K562 (cell line): ENCODE measurements around the gene NIPA2. TPM values are rescaled to one million over a fixed set of nuclear protein-coding genes. Genes with fewer than 3 reads are reported as not detected.
A peak's percentile ranks its signal among the peaks of the same experiment; 100 is the strongest.

Experiments used
- ARHGAP35 ChIP-seq: fragments of 450-650 bp; IDR thresholded peaks from 2 replicates; pipeline ENCODE4 v1.6.1; 2018; ENCODE audit not compliant: partially characterized antibody
- ARID2 ChIP-seq: fragments of 450-650 bp; IDR thresholded peaks from 2 replicates; pipeline ENCODE4 v1.6.1; 2017; ENCODE audit warnings: antibody characterized with exemption, mild to moderate bottlenecking
- ATF4 ChIP-seq: fragments of 450-650 bp; formaldehyde crosslinking; IDR thresholded peaks from 2 replicates; pipeline ENCODE4 v1.4.0; 2022; ENCODE audit warnings: mild to moderate bottlenecking, moderate library complexity
- CREB3L1 ChIP-seq: fragments of 450-650 bp; IDR thresholded peaks from 2 replicates; pipeline ENCODE4 v1.6.1; 2014; ENCODE audit warnings: low read depth, mild to moderate bottlenecking, moderate library complexity, borderline replicate concordance
- ELK1 ChIP-seq: sonication (generic); formaldehyde crosslinking; IDR thresholded peaks from 2 replicates; pipeline ENCODE4 v1.8.1; 2022; ENCODE audit warnings: missing genetic modification reagents
- FOSL1 ChIP-seq: fragments of 200-800 bp; sonication (Bioruptor generic); conservative IDR thresholded peaks from 2 replicates; pipeline ENCODE4 v1.6.1; 2016; ENCODE audit warnings: missing genetic modification characterization, missing compliant biosample characterization
- FOXA1 ChIP-seq: fragments of 450-650 bp; IDR thresholded peaks from 2 replicates; pipeline ENCODE4 v1.6.1; 2016; ENCODE audit warnings: mild to moderate bottlenecking, borderline replicate concordance
- JUN ChIP-seq, 2 experiments: sonication (generic) in 1 of 2; formaldehyde crosslinking in 1 of 2; IDR thresholded peaks; 2 replicates each; pipeline versions ENCODE4 v1.6.1 to v1.8.0; 2012 to 2022; ENCODE audit warnings: borderline replicate concordance in 2 of 2, mild to moderate bottlenecking in 2 of 2, improper control_type of control experiment in 1 of 2, low read depth in 1 of 2, low read length in 1 of 2, missing genetic modification reagents in 1 of 2
- JUND ChIP-seq, 2 experiments: IDR thresholded peaks; 2 replicates in 1 of 2; 3 replicates in 1 of 2; pipeline ENCODE4 v1.6.1; 2011; ENCODE audit warnings: borderline replicate concordance in 2 of 2, low read depth in 2 of 2, low read length in 2 of 2, improper control_type of control experiment in 1 of 2, missing biosample characterization in 1 of 2, missing genetic modification characterization in 1 of 2, missing genetic modification reagents in 1 of 2
- MAFG ChIP-seq: fragments of 450-650 bp; conservative IDR thresholded peaks from 2 replicates; pipeline ENCODE4 v1.6.1; 2016; ENCODE audit warnings: missing genetic modification characterization, missing compliant biosample characterization
- PKNOX1 ChIP-seq: fragments of 450-650 bp; IDR thresholded peaks from 2 replicates; pipeline ENCODE4 v1.6.1; 2016
- RCOR1 ChIP-seq, 2 experiments: IDR thresholded peaks; 2 replicates each; pipeline ENCODE4 v1.6.1; 2012; ENCODE audit warnings: low read depth in 2 of 2, low read length in 2 of 2, borderline replicate concordance in 1 of 2, improper control_type of control experiment in 1 of 2
- RHOXF2B ChIP-seq: fragments of 250-450 bp; sonication (Bioruptor Pico); conservative IDR thresholded peaks from 2 replicates; pipeline ENCODE4 v1.5.1; 2021
- SMARCA5 ChIP-seq: fragments of 450-650 bp; IDR thresholded peaks from 2 replicates; pipeline ENCODE4 v1.6.1; 2016
- TAF15 ChIP-seq: fragments of 200-400 bp; formaldehyde crosslinking; IDR thresholded peaks from 2 replicates; pipeline ENCODE4 v1.6.1; 2017; ENCODE audit warnings: mild to moderate bottlenecking, low read depth, low read length, moderate library complexity
- TAF9B ChIP-seq: fragments of 450-650 bp; IDR thresholded peaks from 2 replicates; pipeline ENCODE4 v1.6.1; 2018; ENCODE audit warnings: mild to moderate bottlenecking; ENCODE audit not compliant: partially characterized antibody
- TAL1 ChIP-seq: fragments of 450-650 bp; IDR thresholded peaks from 2 replicates; pipeline ENCODE4 v1.6.1; 2016; ENCODE audit warnings: mild to moderate bottlenecking
- THRB ChIP-seq: fragments of 450-650 bp; formaldehyde crosslinking; conservative IDR thresholded peaks from 2 replicates; pipeline ENCODE4 v1.4.0; 2022; ENCODE audit warnings: mild to moderate bottlenecking, missing genetic modification characterization
- ZNF384 ChIP-seq: IDR thresholded peaks from 2 replicates; pipeline ENCODE4 v1.6.1; 2012; ENCODE audit warnings: low read depth, low read length, improper control_type of control experiment
- ZNF79 ChIP-seq: fragments of 250-450 bp; sonication (Bioruptor Pico); IDR thresholded peaks from 2 replicates; pipeline ENCODE4 v1.4.0; 2020; ENCODE audit warnings: low read depth, mild to moderate bottlenecking, moderate library complexity
- polyA plus RNA-seq, 8 experiments: library from polyadenylated mRNA; depleted of rRNA in 4 of 8; stranded (reverse) in 5 of 8; unstranded in 3 of 8; fragments of >200 nt; fragmentation: Nextera tagmentation in 2 of 8; fragmentation: Illumina TruSeq in 1 of 8; extraction: Ambion mirVana in 2 of 8; extraction: Trizol in 1 of 8; gene quantifications; 2 replicates each; pipeline versions ENCODE4 v1.2.1 to v1.2.3, GENCODE V29; 2011 to 2014; ENCODE audit warnings: inconsistent platforms in 1 of 8, missing spikeins in 1 of 8
- total RNA-seq, 7 experiments: library from RNA; depleted of rRNA in 6 of 7; stranded (reverse); fragments of >200 nt in 6 of 7; fragmentation: Illumina TruSeq in 2 of 7; extraction: Trizol in 2 of 7; gene quantifications; 2 replicates each; pipeline versions ENCODE4 v1.2.1 to v1.2.3, GENCODE V29; 2011 to 2021; ENCODE audit warnings: low replicate concordance in 1 of 7

The NIPA2 gene
- total and polyA plus RNA-seq, 9 of the 15 experiments (the other 6 are each of a cell fraction or from before 2014, with no cell fraction given): 18.7 to 107 (median 87.3) TPM

GRCh38 chr15:22888120-22888859 lies 49.8 kb downstream of the NIPA2 start (continued):
- TF ChIP-seq FOXA1 (no peak), TAL1 (no peak), ARID2 (no peak), ZNF79 (CRISPR knock-in tag) (no peak), FOSL1 (tag) (peak; percentile 94), TAF9B (peak; percentile 66), TAF15 (no peak), RCOR1 (IDR thresholded peaks at IDR 0.05; ENCODE audit: borderline replicate concordance in 1 of 2, low read depth in 2 of 2, low read length in 2 of 2) (peak in 1 of 2 experiments; percentile 29; a peak in 1 of 4 replicates), ELK1 (no peak), THRB (CRISPR knock-in tag) (no peak), JUND (IDR thresholded peaks at IDR 0.05; ENCODE audit: borderline replicate concordance, low read depth, low read length) (peak; percentile 90; the same call in 1 of the 2 replicates), JUND (tag; IDR thresholded peaks at IDR 0.05; ENCODE audit: borderline replicate concordance, low read depth, low read length) (peak; percentile 84; the same call in 2 of the 3 replicates), CREB3L1 (0 out of 2 replicates have a peak, but pooled peaks have one; percentile 35), ATF4 (CRISPR knock-in tag) (no peak), RHOXF2B (no peak), PKNOX1 (0 out of 2 replicates have a peak, but pooled peaks have one; percentile 5), ARHGAP35 (no peak), ZNF384 (peak; percentile 28; the same call in 1 of the 2 replicates), JUN (IDR thresholded peaks at IDR 0.05; ENCODE audit: borderline replicate concordance, low read depth, low read length) (peak; percentile 91), JUN (CRISPR knock-in tag; IDR thresholded peaks at IDR 0.05; ENCODE audit: borderline replicate concordance) (no peak; the same call in 1 of the 2 replicates), SMARCA5 (peak; percentile 69; the same call in 1 of the 2 replicates), MAFG (tag) (peak; percentile 69; the same call in 1 of the 2 replicates)
